ENCODE measurements around the gene EXD2. TPM values are rescaled to one million over a fixed set of nuclear protein-coding genes. Genes with fewer than 3 reads are reported as not detected.
"Not testable (repeated sequence)": the region's sequence is repeated elsewhere in the genome, so short reads cannot be mapped to it uniquely, and the experiment has no call there.

The EXD2 gene
- polyA plus RNA-seq, 2 donors, result 10.9 to 12.1 TPM

GRCh38 chr14:69282448-69282847 lies 91.2 kb downstream of the EXD2 start:
- no peaks in the 10 kb centered on the region for H3K36me3 ChIP-seq (ENCODE audit: control insufficient read depth in 2 of 2, insufficient read depth in 2 of 2, low read length in 1 of 2)
- 94 to 97% methylated on average over 6 of the region's 6 CpGs for WGBS, 2 donors
- H3K9me3 ChIP-seq (ENCODE audit: control insufficient read depth in 2 of 2, insufficient read depth in 1 of 2, low read depth in 1 of 2, low read length in 1 of 2), result no peaks in the 10 kb centered on the region
- no peak overlapping the region for H3K27ac ChIP-seq (ENCODE audit: low read depth in 2 of 2, low read length in 1 of 2)
- H3K4me1 ChIP-seq (ENCODE audit: control insufficient read depth in 2 of 2, insufficient read depth in 2 of 2, low read length in 1 of 2), result no peaks in the 10 kb centered on the region
- no peaks in the 10 kb centered on the region for H3K27me3 ChIP-seq (ENCODE audit: control insufficient read depth in 1 of 2, insufficient read depth in 2 of 2, low read length in 2 of 2)
- no peak overlapping the region for H3K4me3 ChIP-seq (ENCODE audit: low read depth in 1 of 2, low read length in 2 of 2)

GRCh38 chr14:69284170-69284569 lies 92.9 kb downstream of the EXD2 start:
- Histone ChIP-seq H3K27ac (ENCODE audit: low read depth in 2 of 2, low read length in 1 of 2) (no peak overlapping the region), H3K9me3 (ENCODE audit: control insufficient read depth in 2 of 2, insufficient read depth in 1 of 2, low read depth in 1 of 2, low read length in 1 of 2) (no peaks in the 10 kb centered on the region), H3K27me3 (ENCODE audit: control insufficient read depth in 1 of 2, insufficient read depth in 2 of 2, low read length in 2 of 2) (no peaks in the 10 kb centered on the region), H3K4me3 (ENCODE audit: low read depth in 1 of 2, low read length in 2 of 2) (no peak overlapping the region), H3K4me1 (ENCODE audit: control insufficient read depth in 2 of 2, insufficient read depth in 2 of 2, low read length in 1 of 2) (no peaks in the 10 kb centered on the region), H3K36me3 (ENCODE audit: control insufficient read depth in 2 of 2, insufficient read depth in 2 of 2, low read length in 1 of 2) (no peaks in the 10 kb centered on the region)
- 75 to 77% methylated on average over 9 of the region's 9 CpGs for WGBS, 2 donors

- H3K4me1 ChIP-seq (ENCODE audit: control insufficient read depth in 2 of 2, insufficient read depth in 2 of 2, low read length in 1 of 2), result no peaks in the 10 kb centered on the region
- no peak overlapping the region for H3K4me3 ChIP-seq (ENCODE audit: low read depth in 1 of 2, low read length in 2 of 2)
- H3K27ac ChIP-seq (ENCODE audit: low read depth in 2 of 2, low read length in 1 of 2), result no peak overlapping the region
- no peaks in the 10 kb centered on the region for H3K27me3 ChIP-seq (ENCODE audit: control insufficient read depth in 1 of 2, insufficient read depth in 2 of 2, low read length in 2 of 2)
- no peaks in the 10 kb centered on the region for H3K36me3 ChIP-seq (ENCODE audit: control insufficient read depth in 2 of 2, insufficient read depth in 2 of 2, low read length in 1 of 2)
- H3K9me3 ChIP-seq (ENCODE audit: control insufficient read depth in 2 of 2, insufficient read depth in 1 of 2, low read depth in 1 of 2, low read length in 1 of 2), result no peaks in the 10 kb centered on the region
- WGBS, 2 donors, result 76 to 89% methylated on average over 7 of the region's 7 CpGs
Observed at GRCh38 chr14:69285661-69286255, 94.5 kb downstream of the EXD2 start.

- WGBS, 2 donors, result 64 to 68% methylated on average over 9 of the region's 9 CpGs
- Histone ChIP-seq H3K36me3 (ENCODE audit: control insufficient read depth in 2 of 2, insufficient read depth in 2 of 2, low read length in 1 of 2) (no peaks in the 10 kb centered on the region), H3K9me3 (ENCODE audit: control insufficient read depth in 2 of 2, insufficient read depth in 1 of 2, low read depth in 1 of 2, low read length in 1 of 2) (no peaks in the 10 kb centered on the region), H3K4me1 (ENCODE audit: control insufficient read depth in 2 of 2, insufficient read depth in 2 of 2, low read length in 1 of 2) (no peaks in the 10 kb centered on the region), H3K27me3 (ENCODE audit: control insufficient read depth in 1 of 2, insufficient read depth in 2 of 2, low read length in 2 of 2) (no peaks in the 10 kb centered on the region), H3K27ac (ENCODE audit: low read depth in 2 of 2, low read length in 1 of 2) (no peak overlapping the region), H3K4me3 (ENCODE audit: low read depth in 1 of 2, low read length in 2 of 2) (no peak overlapping the region)
Observed at GRCh38 chr14:69287098-69288010, 96.1 kb downstream of the EXD2 start.

- no peaks in the 10 kb centered on the region for H3K4me1 ChIP-seq (ENCODE audit: control insufficient read depth in 2 of 2, insufficient read depth in 2 of 2, low read length in 1 of 2)
- H3K4me3 ChIP-seq (ENCODE audit: low read depth in 1 of 2, low read length in 2 of 2), result no peak overlapping the region
- no peaks in the 10 kb centered on the region for H3K36me3 ChIP-seq (ENCODE audit: control insufficient read depth in 2 of 2, insufficient read depth in 2 of 2, low read length in 1 of 2)
- H3K9me3 ChIP-seq (ENCODE audit: control insufficient read depth in 2 of 2, insufficient read depth in 1 of 2, low read depth in 1 of 2, low read length in 1 of 2), result no peaks in the 10 kb centered on the region
- no peak overlapping the region for H3K27ac ChIP-seq (ENCODE audit: low read depth in 2 of 2, low read length in 1 of 2)
- 64 to 65% methylated on average over 8 of the region's 8 CpGs for WGBS, 2 donors
- H3K27me3 ChIP-seq (ENCODE audit: control insufficient read depth in 1 of 2, insufficient read depth in 2 of 2, low read length in 2 of 2), result no peaks in the 10 kb centered on the region
Observed at GRCh38 chr14:69288011-69288771, 96.9 kb downstream of the EXD2 start.

- no peaks in the 10 kb centered on the region for H3K9me3 ChIP-seq (ENCODE audit: control insufficient read depth in 2 of 2, insufficient read depth in 1 of 2, low read depth in 1 of 2, low read length in 1 of 2)
- H3K36me3 ChIP-seq (ENCODE audit: control insufficient read depth in 2 of 2, insufficient read depth in 2 of 2, low read length in 1 of 2), result no peaks in the 10 kb centered on the region
- no peak overlapping the region for H3K27ac ChIP-seq (ENCODE audit: low read depth in 2 of 2, low read length in 1 of 2)
- 90 to 93% methylated on average over 9 of the region's 9 CpGs for WGBS, 2 donors
- H3K27me3 ChIP-seq (ENCODE audit: control insufficient read depth in 1 of 2, insufficient read depth in 2 of 2, low read length in 2 of 2), result no peaks in the 10 kb centered on the region
- H3K4me1 ChIP-seq (ENCODE audit: control insufficient read depth in 2 of 2, insufficient read depth in 2 of 2, low read length in 1 of 2), result no peaks in the 10 kb centered on the region
- no peak overlapping the region for H3K4me3 ChIP-seq (ENCODE audit: low read depth in 1 of 2, low read length in 2 of 2)
Observed at GRCh38 chr14:69288956-69289705, 97.8 kb downstream of the EXD2 start.

- Histone ChIP-seq H3K27me3 (ENCODE audit: control insufficient read depth in 1 of 2, insufficient read depth in 2 of 2, low read length in 2 of 2) (no peaks in the 10 kb centered on the region), H3K36me3 (ENCODE audit: control insufficient read depth in 2 of 2, insufficient read depth in 2 of 2, low read length in 1 of 2) (no peaks in the 10 kb centered on the region), H3K4me1 (ENCODE audit: control insufficient read depth in 2 of 2, insufficient read depth in 2 of 2, low read length in 1 of 2) (no peaks in the 10 kb centered on the region), H3K9me3 (ENCODE audit: control insufficient read depth in 2 of 2, insufficient read depth in 1 of 2, low read depth in 1 of 2, low read length in 1 of 2) (no peaks in the 10 kb centered on the region), H3K27ac (ENCODE audit: low read depth in 2 of 2, low read length in 1 of 2) (no peak overlapping the region), H3K4me3 (ENCODE audit: low read depth in 1 of 2, low read length in 2 of 2) (no peak overlapping the region)
- 77 to 81% methylated on average over 13 of the region's 13 CpGs for WGBS, 2 donors
Observed at GRCh38 chr14:69289811-69290520, 98.7 kb downstream of the EXD2 start.

- H3K9me3 ChIP-seq (ENCODE audit: control insufficient read depth in 2 of 2, insufficient read depth in 1 of 2, low read depth in 1 of 2, low read length in 1 of 2); H3K27me3 ChIP-seq (ENCODE audit: control insufficient read depth in 1 of 2, insufficient read depth in 2 of 2, low read length in 2 of 2); H3K36me3 ChIP-seq (ENCODE audit: control insufficient read depth in 2 of 2, insufficient read depth in 2 of 2, low read length in 1 of 2); H3K4me3 ChIP-seq (ENCODE audit: low read depth in 1 of 2, low read length in 2 of 2); H3K27ac ChIP-seq (ENCODE audit: low read depth in 2 of 2, low read length in 1 of 2); H3K4me1 ChIP-seq (ENCODE audit: control insufficient read depth in 2 of 2, insufficient read depth in 2 of 2, low read length in 1 of 2): not testable (repeated sequence)
- 92% methylated on average over 7 of the region's 7 CpGs for WGBS, 2 donors
Observed at GRCh38 chr14:69290881-69291280, 99.6 kb downstream of the EXD2 start.

- H3K9me3 ChIP-seq (ENCODE audit: control insufficient read depth in 2 of 2, insufficient read depth in 1 of 2, low read depth in 1 of 2, low read length in 1 of 2), result no peaks in the 10 kb centered on the region
- no peaks in the 10 kb centered on the region for H3K27me3 ChIP-seq (ENCODE audit: control insufficient read depth in 1 of 2, insufficient read depth in 2 of 2, low read length in 2 of 2)
- H3K36me3 ChIP-seq (ENCODE audit: control insufficient read depth in 2 of 2, insufficient read depth in 2 of 2, low read length in 1 of 2), result no peaks in the 10 kb centered on the region
- H3K4me1 ChIP-seq (ENCODE audit: control insufficient read depth in 2 of 2, insufficient read depth in 2 of 2, low read length in 1 of 2), result no peaks in the 10 kb centered on the region
- 79 to 88% methylated on average over 4 to 5 of the region's 5 CpGs for WGBS, 2 donors
- H3K4me3 ChIP-seq (ENCODE audit: low read depth in 1 of 2, low read length in 2 of 2), result no peak overlapping the region
- H3K27ac ChIP-seq (ENCODE audit: low read depth in 2 of 2, low read length in 1 of 2), result no peak overlapping the region
Observed at GRCh38 chr14:69291396-69291795, 100.1 kb downstream of the EXD2 start.
